ENCODE measurements around the gene TTI1.

Gene TTI1

GRCh38 chr20:37939701-37940560 is 93.3 kb downstream of the TTI1 start:
- in situ Hi-C loops (cut with HindIII; ENCODE audit: low sequenced_read_pairs) = no loop called here
- TF ChIP-seq CTCF (IDR thresholded peaks at IDR 0.05; ENCODE audit: low read depth, low read length) = no peak
- no peak overlapping the region for H3K4me3 ChIP-seq (ENCODE audit: low read depth, low read length)
- no peak for DNase-seq (ENCODE audit: low read depth, low spot score)

DNA sequence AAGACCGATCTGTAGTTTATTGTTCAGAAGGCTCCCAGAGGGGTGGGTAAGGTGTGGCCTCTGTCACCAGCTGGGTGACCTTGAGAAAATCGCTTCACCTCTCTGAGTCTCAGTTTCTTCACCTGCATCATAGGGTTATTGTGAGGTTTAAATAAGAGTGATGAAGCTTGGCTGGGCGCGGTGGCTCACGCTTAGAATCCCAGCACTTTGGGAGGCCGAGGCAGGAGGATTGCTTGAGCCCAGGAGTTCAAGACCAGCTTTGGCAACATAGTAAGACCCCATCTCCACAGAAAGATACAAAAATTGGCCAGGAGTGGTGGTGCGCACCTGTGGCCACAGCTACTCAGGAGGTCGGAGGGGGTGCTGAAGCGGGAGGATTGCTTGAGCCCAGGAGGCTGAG is 94.3 kb downstream of the TTI1 start:
- no peak for DNase-seq (ENCODE audit: low read depth, low spot score)
- in situ Hi-C loops (cut with HindIII; ENCODE audit: low sequenced_read_pairs) = no loop called here

DNA sequence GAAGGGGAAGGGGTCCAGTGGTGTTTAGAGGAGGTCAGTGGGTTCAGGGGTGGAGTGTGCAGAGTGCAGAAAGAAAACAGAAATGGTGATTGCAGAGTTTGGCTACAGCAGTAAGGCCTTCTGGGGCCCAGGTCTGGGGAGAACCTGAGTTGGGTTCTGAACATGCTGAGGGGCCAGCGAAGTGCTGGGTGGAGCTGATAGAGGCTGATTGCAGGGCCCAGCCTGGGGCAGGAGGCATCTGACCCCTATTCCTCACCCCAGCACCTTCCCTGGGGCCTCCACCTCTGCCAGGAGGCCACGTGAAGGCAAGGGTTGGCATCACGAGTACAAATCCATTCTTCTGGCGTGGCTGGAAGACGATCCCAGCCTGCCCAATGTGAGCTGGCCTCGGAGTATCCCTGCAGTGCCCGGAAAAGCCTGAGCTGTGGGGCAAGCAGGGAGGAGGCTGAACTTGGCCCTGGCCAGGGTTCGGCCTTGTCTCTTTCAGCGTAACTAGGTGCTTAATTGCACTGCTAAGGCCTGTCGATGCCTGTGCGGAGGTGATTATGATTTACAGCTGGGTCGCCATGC is 95.0 kb downstream of the TTI1 start:
- no peak for TF ChIP-seq CTCF (IDR thresholded peaks at IDR 0.05; ENCODE audit: low read depth, low read length)
- in situ Hi-C loops (cut with HindIII; ENCODE audit: low sequenced_read_pairs) = no loop called here
- DNase-seq (ENCODE audit: low read depth, low spot score) = no peak
- H3K4me3 ChIP-seq (ENCODE audit: low read depth, low read length) = no peak overlapping the region

More for the DNA sequence above, 94.3 kb downstream of the TTI1 start:
- TF ChIP-seq CTCF (IDR thresholded peaks at IDR 0.05; ENCODE audit: low read depth, low read length) = no peak
- H3K4me3 ChIP-seq (ENCODE audit: low read depth, low read length) = no peak overlapping the region

GRCh38 chr20:37937686-37938085 is 95.6 kb downstream of the TTI1 start:
- DNase-seq (ENCODE audit: low read depth, low spot score) = no peak
- TF ChIP-seq CTCF (IDR thresholded peaks at IDR 0.05; ENCODE audit: low read depth, low read length) = no peak
- in situ Hi-C loops (cut with HindIII; ENCODE audit: low sequenced_read_pairs) = no loop called here
- no peak overlapping the region for H3K4me3 ChIP-seq (ENCODE audit: low read depth, low read length)

GRCh38 chr20:37936451-37936850 is 96.8 kb downstream of the TTI1 start:
- no peak overlapping the region for H3K4me3 ChIP-seq (ENCODE audit: low read depth, low read length)
- DNase-seq (ENCODE audit: low read depth, low spot score) = no peak
- in situ Hi-C loops (cut with HindIII; ENCODE audit: low sequenced_read_pairs) = no loop called here
- no peak for TF ChIP-seq CTCF (IDR thresholded peaks at IDR 0.05; ENCODE audit: low read depth, low read length)

DNA sequence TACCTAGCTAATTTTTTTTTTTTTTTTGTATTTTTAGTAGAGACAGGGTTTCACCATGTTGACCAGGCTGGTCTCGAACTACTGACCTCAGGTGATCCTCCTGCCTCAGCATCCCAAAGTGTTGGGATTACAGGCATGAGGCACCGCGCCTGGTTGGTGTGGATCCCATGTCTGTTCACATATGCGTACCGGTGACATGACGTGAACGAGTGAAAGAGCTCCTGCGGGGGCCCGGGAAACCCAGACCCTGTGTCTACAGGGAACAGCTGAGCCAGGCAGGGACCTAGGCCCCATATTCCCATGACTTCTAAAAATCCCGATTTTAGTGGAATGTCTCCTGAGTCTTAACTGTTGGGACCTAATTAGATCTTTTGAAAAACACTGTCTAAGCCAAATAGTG is 97.2 kb downstream of the TTI1 start:
- no peak for TF ChIP-seq CTCF (IDR thresholded peaks at IDR 0.05; ENCODE audit: low read depth, low read length)
- DNase-seq (ENCODE audit: low read depth, low spot score) = no peak
- in situ Hi-C loops (cut with HindIII; ENCODE audit: low sequenced_read_pairs) = no loop called here
- H3K4me3 ChIP-seq (ENCODE audit: low read depth, low read length) = no peak overlapping the region
